Spleen (tissue), 7 donors: ENCODE data around the gene CLCN6.

Experiments
- POLR2A ChIP-seq, 3 donors: fragments of 450-650 bp; IDR thresholded peaks; one replicate each; pipeline ENCODE4 v1.5.1; 2017; ENCODE audit warnings: antibody characterized with exemption in 3 of 3, mild to moderate bottlenecking in 1 of 3
- POLR2AphosphoS5 ChIP-seq, 3 donors: sonication (generic); formaldehyde crosslinking; IDR thresholded peaks; one replicate each; pipeline ENCODE4 v1.5.1; 2017; ENCODE audit warnings: antibody characterized with exemption in 3 of 3
- TF ChIP-seq, protein P1 (sequence below), 11 experiments: fragments of 200-600 bp in 7 of 11; fragments of 450-650 bp in 4 of 11; sonication (generic) in 4 of 11; IDR thresholded peaks in 8 of 11; conservative IDR thresholded peaks in 3 of 11; 1 replicate in 7 of 11; 2 replicates in 4 of 11; pipeline versions ENCODE4 v1.4.0 to v1.8.0; 2016 to 2021; ENCODE audit warnings: antibody characterized with exemption in 11 of 11, inconsistent platforms in 4 of 11, mild to moderate bottlenecking in 1 of 11
- donor health status: DM: no; HTN: no; CAD: no; lungs with moderate emphysema.
- donor health status: DM: no; HTN: no; CAD: no.
- donor health status: DM: no; HTN: no; CAD: no.

DNA sequence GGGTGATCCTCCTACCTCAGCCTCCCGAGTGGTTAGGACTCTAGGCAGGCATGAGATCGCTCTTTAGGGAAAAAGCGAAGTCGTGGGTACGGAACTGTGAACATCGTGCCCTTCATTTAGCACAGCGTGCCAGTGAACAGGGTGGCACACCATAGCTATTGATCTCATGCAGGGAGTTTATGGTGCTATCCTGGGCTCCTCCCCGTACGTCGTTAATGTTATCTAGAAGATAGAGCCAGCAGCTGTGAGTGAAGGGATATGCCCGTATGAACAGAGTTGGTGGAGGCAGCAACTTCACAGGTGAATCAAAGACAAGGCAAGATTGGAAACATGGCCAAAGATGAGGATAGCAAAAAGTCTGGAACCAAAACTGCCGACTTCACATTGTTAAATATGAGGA lies 11.2 kb downstream of the CLCN6 start:
- TF ChIP-seq, protein P1, sequence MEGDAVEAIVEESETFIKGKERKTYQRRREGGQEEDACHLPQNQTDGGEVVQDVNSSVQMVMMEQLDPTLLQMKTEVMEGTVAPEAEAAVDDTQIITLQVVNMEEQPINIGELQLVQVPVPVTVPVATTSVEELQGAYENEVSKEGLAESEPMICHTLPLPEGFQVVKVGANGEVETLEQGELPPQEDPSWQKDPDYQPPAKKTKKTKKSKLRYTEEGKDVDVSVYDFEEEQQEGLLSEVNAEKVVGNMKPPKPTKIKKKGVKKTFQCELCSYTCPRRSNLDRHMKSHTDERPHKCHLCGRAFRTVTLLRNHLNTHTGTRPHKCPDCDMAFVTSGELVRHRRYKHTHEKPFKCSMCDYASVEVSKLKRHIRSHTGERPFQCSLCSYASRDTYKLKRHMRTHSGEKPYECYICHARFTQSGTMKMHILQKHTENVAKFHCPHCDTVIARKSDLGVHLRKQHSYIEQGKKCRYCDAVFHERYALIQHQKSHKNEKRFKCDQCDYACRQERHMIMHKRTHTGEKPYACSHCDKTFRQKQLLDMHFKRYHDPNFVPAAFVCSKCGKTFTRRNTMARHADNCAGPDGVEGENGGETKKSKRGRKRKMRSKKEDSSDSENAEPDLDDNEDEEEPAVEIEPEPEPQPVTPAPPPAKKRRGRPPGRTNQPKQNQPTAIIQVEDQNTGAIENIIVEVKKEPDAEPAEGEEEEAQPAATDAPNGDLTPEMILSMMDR (IDR thresholded peaks at IDR 0.05 in 8 of 11, conservative IDR thresholded peaks at IDR 0.05 in 3 of 11) = no peak
- no peak for TF ChIP-seq POLR2A (IDR thresholded peaks at IDR 0.05)
- no peak for TF ChIP-seq POLR2AphosphoS5 (IDR thresholded peaks at IDR 0.05)
